Measurements from ENCODE around the gene DAGLA.

Gene DAGLA

GRCh38 chr11:61725781-61726231 is 45.6 kb downstream of the DAGLA start:
- DNase-seq (ENCODE audit: low read depth in 1 of 2, low spot score in 1 of 2), result no peak

DNA sequence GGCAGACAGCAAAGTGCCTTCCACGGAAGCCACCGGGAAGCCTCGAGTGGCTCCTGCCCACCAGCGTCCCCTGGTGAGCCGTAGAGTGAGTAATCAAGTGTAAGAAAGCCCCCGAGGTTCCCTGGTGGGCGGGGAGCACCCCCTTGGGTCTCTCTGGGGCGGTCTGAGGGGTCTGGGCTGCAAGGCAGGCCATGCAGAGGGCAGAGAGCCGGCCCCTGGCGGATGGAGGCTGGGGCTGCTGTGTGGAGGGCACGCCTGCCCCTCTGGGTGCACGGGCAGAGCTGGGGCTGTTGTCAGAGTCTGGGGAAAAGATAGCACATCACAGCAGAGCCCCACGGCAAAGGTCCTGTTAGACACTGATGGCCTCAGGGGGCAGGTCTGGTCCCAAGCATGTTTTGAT is 46.6 kb downstream of the DAGLA start:
- no peak for DNase-seq (ENCODE audit: low read depth in 1 of 2, low spot score in 1 of 2)

DNA sequence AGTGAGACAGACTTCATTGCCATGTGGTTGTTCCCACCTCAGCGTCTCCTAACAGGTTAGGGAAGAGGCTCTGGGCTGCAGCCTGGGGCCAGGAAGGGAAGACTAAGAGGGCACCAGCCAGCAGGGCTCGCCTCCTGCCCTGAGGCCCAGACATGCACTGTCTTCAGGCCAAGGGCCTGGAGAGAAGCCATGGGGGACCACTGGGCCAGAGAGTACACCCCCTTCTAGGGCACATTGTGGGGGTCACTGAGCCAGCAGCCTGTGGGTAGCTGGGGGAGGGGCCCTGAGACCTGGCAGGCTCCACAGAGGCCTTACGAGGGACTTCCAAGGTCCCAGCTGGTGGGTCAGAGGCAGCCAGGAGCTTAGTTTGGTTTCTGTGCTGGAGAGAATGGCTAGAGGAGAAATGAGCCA is 47.2 kb downstream of the DAGLA start:
- DNase-seq (ENCODE audit: low read depth in 1 of 2, low spot score in 1 of 2), result no peak

GRCh38 chr11:61728066-61728939 is 48.1 kb downstream of the DAGLA start:
- no peak for DNase-seq (ENCODE audit: low read depth in 1 of 2, low spot score in 1 of 2)

GRCh38 chr11:61728940-61729219 is 48.7 kb downstream of the DAGLA start:
- DNase-seq (ENCODE audit: low read depth in 1 of 2, low spot score in 1 of 2), result no peak

- no peak for DNase-seq (ENCODE audit: low read depth in 1 of 2, low spot score in 1 of 2)
Measured at GRCh38 chr11:61730240-61730994, 50.2 kb downstream of the DAGLA start.

DNA sequence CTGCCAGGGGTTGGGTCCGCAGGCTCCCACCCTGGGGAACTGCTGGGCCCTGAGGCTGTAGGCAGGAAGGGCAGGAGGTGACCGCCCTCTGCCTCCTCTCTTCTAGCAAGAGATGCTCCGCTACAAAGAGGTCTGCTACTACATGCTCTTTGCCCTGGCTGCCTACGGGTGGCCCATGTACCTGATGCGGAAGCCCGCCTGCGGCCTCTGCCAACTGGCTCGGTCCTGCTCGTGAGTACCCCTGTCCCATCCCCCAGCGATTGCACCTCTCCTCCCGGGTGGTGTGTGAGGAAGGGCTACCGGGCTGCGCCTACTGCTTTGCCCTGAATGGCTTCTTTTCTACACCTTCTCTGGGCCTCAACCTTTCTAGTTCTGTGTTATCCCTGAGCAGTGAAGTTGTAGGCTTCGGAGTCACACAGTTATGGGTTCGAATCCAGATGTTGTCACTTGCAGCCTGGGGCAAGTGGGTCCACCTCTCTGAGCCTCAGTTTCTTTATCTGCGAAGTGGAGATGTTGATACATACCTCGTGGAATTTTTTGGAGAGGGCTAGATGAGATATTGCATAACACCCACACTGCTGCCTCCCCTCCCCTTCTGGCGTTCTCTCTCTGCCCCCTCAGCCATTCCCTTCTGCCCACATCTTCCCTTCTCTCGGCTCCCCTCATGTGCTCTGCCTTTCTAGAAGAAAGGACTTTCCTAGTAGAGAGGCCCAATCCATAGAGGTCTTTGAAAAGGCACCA is 51.2 kb downstream of the DAGLA start:
- DNase-seq (ENCODE audit: low read depth in 1 of 2, low spot score in 1 of 2), result no peak

- DNase-seq (ENCODE audit: low read depth in 1 of 2, low spot score in 1 of 2), result no peak
Measured at GRCh38 chr11:61731952-61732675, 51.9 kb downstream of the DAGLA start.

DNA sequence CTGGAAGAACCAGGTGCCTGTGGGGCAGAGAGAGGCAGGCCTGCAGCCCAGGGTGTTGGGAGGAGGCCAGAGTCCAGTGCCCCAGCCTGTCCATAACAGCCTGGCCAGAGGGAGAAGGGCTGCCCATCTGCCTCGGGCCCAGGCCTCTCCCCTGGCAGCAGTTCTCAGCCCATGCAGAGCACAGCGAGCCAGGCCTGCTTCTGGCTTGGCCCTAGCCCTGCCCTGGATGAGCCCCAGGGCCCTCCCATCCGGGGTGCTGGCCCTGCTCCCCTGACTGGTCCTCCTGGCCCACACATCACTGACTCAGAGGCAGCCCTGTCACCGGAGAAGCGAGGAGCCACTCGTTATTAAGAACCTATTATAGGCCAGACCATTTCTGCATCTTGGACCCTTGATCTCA is 52.5 kb downstream of the DAGLA start:
- DNase-seq (ENCODE audit: low read depth in 1 of 2, low spot score in 1 of 2), result no peak

DNA sequence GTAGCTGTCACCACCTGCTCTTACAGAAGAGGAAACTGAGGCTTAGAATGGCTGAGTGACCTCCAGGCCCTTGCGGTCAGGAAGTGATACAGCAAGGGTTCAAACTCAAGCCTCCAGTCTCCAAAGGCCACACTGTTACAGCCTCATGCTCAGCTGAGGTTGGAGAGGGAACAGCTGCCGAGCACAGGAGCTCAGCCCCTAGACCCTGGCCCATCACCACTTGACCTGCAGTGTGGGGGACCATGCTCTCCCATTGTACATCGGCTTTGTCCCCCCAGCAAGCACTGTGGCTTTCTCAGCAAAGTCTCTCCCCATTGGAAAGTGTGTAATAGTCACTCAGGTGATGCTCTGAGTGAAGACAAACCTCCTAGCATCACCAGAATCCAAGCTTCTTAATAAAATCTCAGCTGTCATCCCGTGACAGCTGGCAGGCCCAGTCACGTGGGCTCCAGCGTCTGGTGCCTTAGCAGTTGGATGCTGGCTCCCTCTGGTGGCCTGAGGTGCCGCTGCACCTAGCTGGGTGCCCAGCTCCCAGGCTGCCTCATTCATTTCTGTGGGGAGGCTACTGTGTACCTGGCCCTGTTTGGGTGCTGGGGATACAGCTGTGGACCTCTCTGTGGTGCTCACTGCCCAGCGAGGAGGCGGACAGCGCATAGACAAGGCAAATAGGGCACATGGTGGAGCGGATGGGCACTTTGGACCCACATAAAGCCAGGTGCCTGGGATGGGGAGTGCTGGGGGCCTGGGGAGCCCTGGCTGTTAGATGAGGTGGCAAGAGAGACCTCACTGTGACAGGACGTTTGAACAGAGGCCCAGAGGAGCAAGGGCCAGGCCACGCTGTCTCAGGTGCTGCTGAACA is 53.2 kb downstream of the DAGLA start:
- DNase-seq (ENCODE audit: low read depth in 1 of 2, low spot score in 1 of 2), result peak; percentile 73 to 75

GRCh38 chr11:61734767-61735166 is 54.6 kb downstream of the DAGLA start:
- no peak for DNase-seq (ENCODE audit: low read depth in 1 of 2, low spot score in 1 of 2)

DNA sequence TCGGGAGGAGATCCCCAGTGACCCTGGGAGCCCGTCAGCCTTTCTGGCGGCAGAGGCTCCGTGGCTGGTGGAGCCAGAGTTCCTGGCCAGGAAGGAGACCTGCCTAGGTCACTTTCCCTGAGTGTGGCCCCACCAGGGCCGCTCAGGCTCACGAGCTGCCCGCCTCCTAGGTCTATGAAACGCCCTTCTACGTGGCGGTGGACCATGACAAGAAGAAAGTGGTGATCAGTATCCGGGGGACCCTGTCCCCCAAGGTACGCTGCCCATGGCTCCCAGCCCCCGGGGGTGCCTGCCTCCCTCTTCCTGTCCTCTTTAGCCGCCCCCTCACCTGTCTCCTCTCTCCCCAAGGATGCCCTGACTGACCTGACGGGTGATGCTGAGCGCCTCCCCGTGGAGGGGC is 55.2 kb downstream of the DAGLA start:
- no peak for DNase-seq (ENCODE audit: low read depth in 1 of 2, low spot score in 1 of 2)

GRCh38 chr11:61736310-61736709 is 56.1 kb downstream of the DAGLA start:
- no peak for DNase-seq (ENCODE audit: low read depth in 1 of 2, low spot score in 1 of 2)

DNA sequence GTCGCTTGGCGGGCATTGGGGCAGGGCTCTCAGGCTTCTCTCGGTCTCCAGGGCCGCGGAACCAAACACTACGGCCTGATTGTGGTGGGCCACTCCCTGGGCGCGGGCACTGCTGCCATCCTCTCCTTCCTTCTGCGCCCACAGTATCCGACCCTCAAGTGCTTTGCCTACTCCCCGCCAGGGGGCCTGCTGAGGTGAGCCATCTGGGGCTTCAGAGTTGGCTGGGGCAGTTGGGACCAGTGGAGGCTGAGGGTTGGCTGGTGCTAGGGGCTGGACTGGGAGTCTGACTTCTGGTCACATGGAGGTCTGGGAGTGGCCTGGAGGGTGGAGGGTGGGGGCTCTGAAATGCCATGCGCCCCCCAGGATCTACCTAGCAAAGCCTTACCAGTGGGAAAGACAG is 56.9 kb downstream of the DAGLA start:
- no peak for DNase-seq (ENCODE audit: low read depth in 1 of 2, low spot score in 1 of 2)

- DNase-seq (ENCODE audit: low read depth in 1 of 2, low spot score in 1 of 2), result no peak
Measured at GRCh38 chr11:61737636-61738386, 57.6 kb downstream of the DAGLA start.

DNA sequence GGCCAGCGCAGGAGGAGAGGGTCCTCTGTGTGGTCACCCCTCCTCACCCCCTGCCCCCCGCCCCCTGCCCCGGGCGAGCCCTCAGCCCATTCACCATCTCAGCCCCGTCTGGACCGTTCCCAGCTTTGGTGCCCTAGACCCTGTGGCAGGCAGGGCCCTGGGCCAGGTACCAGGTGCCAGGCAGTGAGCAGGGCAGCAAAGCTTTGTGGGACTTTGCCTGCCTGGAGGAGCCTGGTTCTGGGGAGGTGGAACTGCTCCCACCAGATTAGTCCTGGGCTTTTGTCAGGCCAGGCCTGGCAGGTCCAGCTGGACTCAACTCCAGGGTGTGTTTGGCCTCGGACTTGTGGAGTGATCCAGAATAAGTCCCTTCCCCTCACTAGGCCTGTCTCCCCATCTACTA is 58.6 kb downstream of the DAGLA start:
- no peak for DNase-seq (ENCODE audit: low read depth in 1 of 2, low spot score in 1 of 2)

GRCh38 chr11:61739413-61739812 is 59.2 kb downstream of the DAGLA start:
- DNase-seq (ENCODE audit: low read depth in 1 of 2, low spot score in 1 of 2), result no peak

DNA sequence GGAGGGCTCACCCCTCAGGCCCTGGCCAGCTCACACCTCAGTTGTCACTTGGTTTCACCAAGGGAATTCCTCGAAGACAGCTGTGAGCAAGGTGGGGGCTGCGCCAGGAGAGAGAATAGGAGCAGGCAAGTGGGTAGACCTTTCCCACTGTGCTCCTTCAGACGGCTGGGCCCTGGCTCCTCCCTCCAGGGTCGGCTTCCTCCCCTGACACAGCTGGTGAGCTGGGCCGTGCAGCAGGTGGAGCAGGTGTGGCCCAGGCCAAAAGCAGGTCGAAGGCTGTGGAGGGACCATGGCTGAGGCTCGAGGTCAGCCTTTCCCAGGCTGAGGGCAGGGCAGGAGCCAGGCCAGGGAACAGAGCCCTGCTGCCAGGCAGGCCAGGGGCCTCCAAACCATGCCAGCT is 59.8 kb downstream of the DAGLA start:
- no peak for DNase-seq (ENCODE audit: low read depth in 1 of 2, low spot score in 1 of 2)

GRCh38 chr11:61742391-61742790 is 62.2 kb downstream of the DAGLA start:
- DNase-seq (ENCODE audit: low read depth in 1 of 2, low spot score in 1 of 2), result no peak
